ENCODE data around the gene ZDHHC17. TPM values are rescaled to one million over a fixed set of nuclear protein-coding genes. Genes with fewer than 3 reads are reported as not detected.

ZDHHC17 gene
- total and polyA plus RNA-seq, 4 donors: 12.0 to 139 (median 21.8) TPM

- DNase-seq (no peak), ATAC-seq (ENCODE audit: insufficient read depth, low FRiP score) (no peak)
- Histone ChIP-seq H3K27ac (ENCODE audit: low read depth in 1 of 2, low read length in 1 of 2) (no peak overlapping the region), H3K4me3 (no peak overlapping the region), H3K9me3 (ENCODE audit: control insufficient read depth in 4 of 4, insufficient read depth in 3 of 4, low read length in 3 of 4) (peaks cover 0 to 5% (median 0%) of the 10 kb centered on the region in 4 donors), H3K4me1 (ENCODE audit: control insufficient read depth in 5 of 5, insufficient read depth in 5 of 5, low read length in 5 of 5) (peaks cover 0 to 1% (median 0%) of the 10 kb centered on the region in 5 donors), H3K36me3 (ENCODE audit: control insufficient read depth in 4 of 4, insufficient read depth in 4 of 4, low read length in 4 of 4) (no peaks in the 10 kb centered on the region), H3K27me3 (ENCODE audit: control insufficient read depth in 3 of 3, insufficient read depth in 3 of 3, low read length in 2 of 3) (no peaks in the 10 kb centered on the region), H3K9ac (ENCODE audit: insufficient read depth in 1 of 2, low read length in 2 of 2) (no peak overlapping the region)
- TF ChIP-seq CTCF (IDR thresholded peaks at IDR 0.05; ENCODE audit: control extremely low read depth, extremely low read depth): no peak
- WGBS, 2 donors: 85 to 92% methylated on average over 10 of the region's 10 CpGs
These were observed 24.9 kb upstream of the ZDHHC17 start for GRCh38 chr12:76738824-76739579.

- Histone ChIP-seq H3K9ac (ENCODE audit: insufficient read depth in 1 of 2, low read length in 2 of 2) (no peak overlapping the region), H3K4me3 (no peak overlapping the region), H3K27me3 (ENCODE audit: control insufficient read depth in 3 of 3, insufficient read depth in 3 of 3, low read length in 2 of 3) (no peaks in the 10 kb centered on the region), H3K27ac (ENCODE audit: low read depth in 1 of 2, low read length in 1 of 2) (no peak overlapping the region), H3K4me1 (ENCODE audit: control insufficient read depth in 5 of 5, insufficient read depth in 5 of 5, low read length in 5 of 5) (peaks cover 0 to 1% (median 0%) of the 10 kb centered on the region in 5 donors), H3K9me3 (ENCODE audit: control insufficient read depth in 4 of 4, insufficient read depth in 3 of 4, low read length in 3 of 4) (peaks cover 0 to 5% (median 0%) of the 10 kb centered on the region in 4 donors), H3K36me3 (ENCODE audit: control insufficient read depth in 4 of 4, insufficient read depth in 4 of 4, low read length in 4 of 4) (no peaks in the 10 kb centered on the region)
- 65 to 70% methylated on average over 4 of the region's 4 CpGs for WGBS, 2 donors
- no peak for TF ChIP-seq CTCF (IDR thresholded peaks at IDR 0.05; ENCODE audit: control extremely low read depth, extremely low read depth)
- ATAC-seq (ENCODE audit: insufficient read depth, low FRiP score): no peak
- DNase-seq: no peak
These were observed 24.0 kb upstream of the ZDHHC17 start for GRCh38 chr12:76739896-76740295.

- H3K36me3 ChIP-seq (ENCODE audit: control insufficient read depth in 4 of 4, insufficient read depth in 4 of 4, low read length in 4 of 4): no peaks in the 10 kb centered on the region
- no peak overlapping the region for H3K27ac ChIP-seq (ENCODE audit: low read depth in 1 of 2, low read length in 1 of 2)
- peaks cover 0 to 5% (median 0%) of the 10 kb centered on the region in 4 donors for H3K9me3 ChIP-seq (ENCODE audit: control insufficient read depth in 4 of 4, insufficient read depth in 3 of 4, low read length in 3 of 4)
- H3K9ac ChIP-seq (ENCODE audit: insufficient read depth in 1 of 2, low read length in 2 of 2): no peak overlapping the region
- TF ChIP-seq CTCF (IDR thresholded peaks at IDR 0.05; ENCODE audit: control extremely low read depth, extremely low read depth): no peak
- peaks cover 0 to 1% (median 0%) of the 10 kb centered on the region in 5 donors for H3K4me1 ChIP-seq (ENCODE audit: control insufficient read depth in 5 of 5, insufficient read depth in 5 of 5, low read length in 5 of 5)
- DNase-seq (no peak), ATAC-seq (ENCODE audit: insufficient read depth, low FRiP score) (no peak)
- no peak overlapping the region for H3K4me3 ChIP-seq
- WGBS, 2 donors: 96 to 98% methylated on average over 8 of the region's 8 CpGs
- H3K27me3 ChIP-seq (ENCODE audit: control insufficient read depth in 3 of 3, insufficient read depth in 3 of 3, low read length in 2 of 3): no peaks in the 10 kb centered on the region
These were observed 23.4 kb upstream of the ZDHHC17 start for GRCh38 chr12:76740501-76740900.

Data from lung (tissue), 12 donors.